ENCODE data around the gene GMDS.

GRCh38 chr6:1633366-1634021 is 611.9 kb downstream of the GMDS start:
- TF ChIP-seq CTCF (IDR thresholded peaks at IDR 0.05): no peak
- no peak for TF ChIP-seq EZH2 (IDR thresholded peaks at IDR 0.05; ENCODE audit: borderline replicate concordance, insufficient read depth, low read depth, low read length, poor library complexity, severe bottlenecking)
